ENCODE data around the gene ZFYVE26.

Gene ZFYVE26

DNA sequence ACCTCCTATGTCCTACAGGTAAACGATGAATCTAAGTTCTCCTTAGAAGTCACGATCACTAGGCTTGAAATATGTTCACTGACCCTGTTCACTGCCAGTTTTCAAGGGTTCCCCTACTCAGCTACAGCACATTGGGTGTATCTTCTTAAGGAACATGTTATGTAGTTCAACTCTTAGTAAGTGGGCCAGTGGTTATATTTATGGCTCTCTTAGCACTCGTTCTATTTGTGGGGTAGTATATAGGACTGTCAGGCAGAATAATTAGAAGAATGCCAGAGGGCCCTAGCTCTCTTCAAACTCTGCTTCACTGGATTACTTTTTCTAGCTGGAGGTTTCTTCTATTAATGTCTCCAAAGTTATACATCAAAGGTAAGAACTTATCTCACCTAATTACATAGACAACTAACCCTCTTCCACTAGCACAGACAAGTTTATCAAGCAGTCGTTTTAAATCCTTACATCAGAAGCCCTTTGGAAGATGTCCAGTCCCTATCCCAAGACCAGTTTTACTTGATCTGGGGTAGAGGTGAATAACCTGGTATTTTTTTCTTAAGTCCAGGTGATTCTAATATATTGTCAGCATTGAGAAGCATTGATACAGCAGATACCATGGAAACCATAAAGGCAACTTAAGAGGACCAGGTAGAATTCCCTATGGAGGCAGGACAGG is 39.6 kb downstream of the ZFYVE26 start:
- Histone ChIP-seq H3K4me3 (ENCODE audit: insufficient read depth, low read depth, low read length) (no peak overlapping the region), H3K27me3 (ENCODE audit: control insufficient read depth, insufficient read depth, low read length, poor library complexity, severe bottlenecking) (no peaks in the 10 kb centered on the region), H3K9me3 (ENCODE audit: control insufficient read depth, low read length) (no peaks in the 10 kb centered on the region), H3K4me1 (ENCODE audit: control insufficient read depth, insufficient read depth, low read length) (no peaks in the 10 kb centered on the region), H3K36me3 (ENCODE audit: control insufficient read depth, insufficient read depth, low read length) (peaks cover 48% of the 10 kb centered on the region), H3K27ac (ENCODE audit: insufficient read depth, low read depth, low read length, poor library complexity, severe bottlenecking) (no peak overlapping the region)
- WGBS, 2 experiments: 78 to 83% methylated on average over 4 of the region's 4 CpGs

DNA sequence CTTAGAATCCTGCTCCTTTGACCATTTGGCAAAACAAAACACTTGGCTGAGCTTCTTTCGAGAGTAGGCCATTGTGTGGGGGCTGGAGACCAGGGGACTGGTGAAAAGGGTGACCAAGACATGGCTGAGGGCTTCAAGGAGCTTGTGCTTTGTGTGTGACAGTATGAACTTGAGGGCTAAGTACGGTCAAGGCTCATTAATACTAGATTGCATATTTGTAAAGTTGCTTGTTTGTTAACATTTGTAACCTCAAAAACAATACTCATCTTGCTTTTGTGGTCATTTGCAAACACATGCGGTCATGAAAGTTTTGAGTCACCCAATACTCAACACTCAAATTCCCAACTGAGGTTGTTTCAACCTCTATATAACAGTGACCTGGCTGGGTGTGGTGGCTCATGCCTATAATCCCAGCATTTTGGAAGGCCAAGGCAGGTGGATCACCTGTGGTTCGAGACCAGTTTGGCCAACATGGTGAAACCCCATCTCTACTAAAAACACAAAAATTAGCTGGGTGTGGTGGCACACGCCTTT is 42.5 kb downstream of the ZFYVE26 start:
- 92 to 93% methylated on average over 5 of the region's 5 CpGs for WGBS, 2 experiments
- no peaks in the 10 kb centered on the region for H3K9me3 ChIP-seq (ENCODE audit: control insufficient read depth, low read length)
- no peaks in the 10 kb centered on the region for H3K4me1 ChIP-seq (ENCODE audit: control insufficient read depth, insufficient read depth, low read length)
- H3K36me3 ChIP-seq (ENCODE audit: control insufficient read depth, insufficient read depth, low read length): peaks cover 62% of the 10 kb centered on the region
- no peak overlapping the region for H3K4me3 ChIP-seq (ENCODE audit: insufficient read depth, low read depth, low read length)
- no peaks in the 10 kb centered on the region for H3K27me3 ChIP-seq (ENCODE audit: control insufficient read depth, insufficient read depth, low read length, poor library complexity, severe bottlenecking)
- H3K27ac ChIP-seq (ENCODE audit: insufficient read depth, low read depth, low read length, poor library complexity, severe bottlenecking): no peak overlapping the region

DNA sequence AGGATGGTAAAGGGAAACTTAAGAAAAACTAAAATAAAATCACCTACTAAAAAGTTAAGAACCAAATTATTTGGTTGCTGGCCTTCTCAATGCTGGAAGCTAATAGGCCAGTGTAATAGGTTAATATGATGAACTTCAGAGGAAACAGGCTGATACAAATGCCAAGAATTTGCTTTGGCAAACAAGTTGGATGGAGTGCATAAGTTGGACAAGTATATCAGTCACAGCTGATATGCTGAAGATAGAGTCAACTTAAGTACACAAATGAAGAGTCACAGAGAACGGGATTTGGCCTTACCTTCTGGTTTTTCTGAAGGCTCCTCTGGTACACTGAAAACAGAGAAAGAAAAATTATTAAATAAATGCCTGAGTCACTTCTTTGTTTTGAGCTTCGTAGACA is 48.2 kb downstream of the ZFYVE26 start:
- Histone ChIP-seq H3K27ac (ENCODE audit: insufficient read depth, low read depth, low read length, poor library complexity, severe bottlenecking) (no peak overlapping the region), H3K27me3 (ENCODE audit: control insufficient read depth, insufficient read depth, low read length, poor library complexity, severe bottlenecking) (no peaks in the 10 kb centered on the region), H3K9me3 (ENCODE audit: control insufficient read depth, low read length) (no peaks in the 10 kb centered on the region), H3K4me1 (ENCODE audit: control insufficient read depth, insufficient read depth, low read length) (no peaks in the 10 kb centered on the region), H3K36me3 (ENCODE audit: control insufficient read depth, insufficient read depth, low read length) (peaks cover 53% of the 10 kb centered on the region), H3K4me3 (ENCODE audit: insufficient read depth, low read depth, low read length) (no peak overlapping the region)
- WGBS, 2 experiments: 90% methylated on average over 2 of the region's 2 CpGs

DNA sequence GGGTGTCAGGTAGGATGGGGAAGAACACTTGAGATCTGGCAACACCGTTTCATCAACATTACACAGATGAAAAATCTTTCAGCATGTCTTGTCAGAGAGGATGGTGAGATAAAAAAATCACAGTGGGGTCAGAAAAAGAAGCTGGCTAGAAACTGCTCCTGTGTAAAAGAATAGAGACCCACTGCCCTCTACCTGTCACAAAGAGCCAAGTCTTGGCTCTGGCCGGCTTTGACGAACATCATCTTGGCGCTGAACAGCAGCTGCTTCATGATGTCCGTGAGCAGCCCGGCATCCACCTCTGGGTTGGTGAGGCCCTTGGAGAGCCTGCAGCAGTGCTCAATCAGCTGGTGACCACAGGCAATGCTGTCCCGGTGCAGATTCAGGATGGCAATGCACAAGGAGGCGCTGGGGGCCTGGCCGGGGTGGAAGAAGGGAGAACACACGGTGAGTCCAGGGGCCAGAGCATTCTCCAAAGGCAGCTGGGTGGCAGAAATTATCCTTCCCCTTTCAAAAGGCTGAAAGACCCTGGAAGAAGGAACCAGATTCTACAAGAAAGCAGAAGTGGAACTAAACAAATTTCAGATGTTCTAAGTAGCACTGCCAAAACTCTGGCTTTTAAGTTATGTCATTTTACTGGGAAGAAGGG is 50.2 kb downstream of the ZFYVE26 start:
- H3K4me1 ChIP-seq (ENCODE audit: control insufficient read depth, insufficient read depth, low read length): no peaks in the 10 kb centered on the region
- 91 to 94% methylated on average over 9 to 10 of the region's 10 CpGs for WGBS, 2 experiments
- no peak overlapping the region for H3K27ac ChIP-seq (ENCODE audit: insufficient read depth, low read depth, low read length, poor library complexity, severe bottlenecking)
- H3K36me3 ChIP-seq (ENCODE audit: control insufficient read depth, insufficient read depth, low read length): peaks cover 48% of the 10 kb centered on the region
- H3K9me3 ChIP-seq (ENCODE audit: control insufficient read depth, low read length): no peaks in the 10 kb centered on the region
- H3K27me3 ChIP-seq (ENCODE audit: control insufficient read depth, insufficient read depth, low read length, poor library complexity, severe bottlenecking): no peaks in the 10 kb centered on the region
- H3K4me3 ChIP-seq (ENCODE audit: insufficient read depth, low read depth, low read length): no peak overlapping the region

GRCh38 chr14:67765192-67765834 is 51.1 kb downstream of the ZFYVE26 start:
- no peak overlapping the region for H3K4me3 ChIP-seq (ENCODE audit: insufficient read depth, low read depth, low read length)
- no peaks in the 10 kb centered on the region for H3K4me1 ChIP-seq (ENCODE audit: control insufficient read depth, insufficient read depth, low read length)
- H3K27ac ChIP-seq (ENCODE audit: insufficient read depth, low read depth, low read length, poor library complexity, severe bottlenecking): no peak overlapping the region
- H3K36me3 ChIP-seq (ENCODE audit: control insufficient read depth, insufficient read depth, low read length): peaks cover 51% of the 10 kb centered on the region
- no peaks in the 10 kb centered on the region for H3K9me3 ChIP-seq (ENCODE audit: control insufficient read depth, low read length)
- WGBS, 2 experiments: 90 to 95% methylated on average over 5 of the region's 5 CpGs
- no peaks in the 10 kb centered on the region for H3K27me3 ChIP-seq (ENCODE audit: control insufficient read depth, insufficient read depth, low read length, poor library complexity, severe bottlenecking)

DNA sequence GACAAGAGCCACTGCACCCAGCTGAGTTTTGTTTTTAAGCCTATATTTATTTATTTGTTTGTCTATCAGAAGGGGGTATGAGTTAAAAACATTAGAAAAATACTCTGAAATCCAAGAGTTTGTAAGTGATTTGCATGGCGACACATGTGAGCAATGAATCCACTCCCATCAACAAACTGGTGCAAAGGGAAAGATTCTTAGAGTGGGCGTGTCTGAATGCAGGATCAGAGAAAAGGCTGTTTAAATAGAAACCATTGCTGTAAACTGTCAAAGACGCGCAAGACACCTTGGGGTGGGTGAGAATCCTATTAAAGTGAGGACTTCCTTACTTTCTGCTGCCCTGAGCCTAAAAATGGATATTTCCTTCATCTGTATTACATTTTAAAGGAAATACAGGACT is 51.9 kb downstream of the ZFYVE26 start:
- no peak overlapping the region for H3K4me3 ChIP-seq (ENCODE audit: insufficient read depth, low read depth, low read length)
- no peaks in the 10 kb centered on the region for H3K4me1 ChIP-seq (ENCODE audit: control insufficient read depth, insufficient read depth, low read length)
- no peaks in the 10 kb centered on the region for H3K27me3 ChIP-seq (ENCODE audit: control insufficient read depth, insufficient read depth, low read length, poor library complexity, severe bottlenecking)
- H3K9me3 ChIP-seq (ENCODE audit: control insufficient read depth, low read length): no peaks in the 10 kb centered on the region
- H3K36me3 ChIP-seq (ENCODE audit: control insufficient read depth, insufficient read depth, low read length): peaks cover 48% of the 10 kb centered on the region
- no peak overlapping the region for H3K27ac ChIP-seq (ENCODE audit: insufficient read depth, low read depth, low read length, poor library complexity, severe bottlenecking)
- 95 to 98% methylated on average over 4 of the region's 4 CpGs for WGBS, 2 experiments

DNA sequence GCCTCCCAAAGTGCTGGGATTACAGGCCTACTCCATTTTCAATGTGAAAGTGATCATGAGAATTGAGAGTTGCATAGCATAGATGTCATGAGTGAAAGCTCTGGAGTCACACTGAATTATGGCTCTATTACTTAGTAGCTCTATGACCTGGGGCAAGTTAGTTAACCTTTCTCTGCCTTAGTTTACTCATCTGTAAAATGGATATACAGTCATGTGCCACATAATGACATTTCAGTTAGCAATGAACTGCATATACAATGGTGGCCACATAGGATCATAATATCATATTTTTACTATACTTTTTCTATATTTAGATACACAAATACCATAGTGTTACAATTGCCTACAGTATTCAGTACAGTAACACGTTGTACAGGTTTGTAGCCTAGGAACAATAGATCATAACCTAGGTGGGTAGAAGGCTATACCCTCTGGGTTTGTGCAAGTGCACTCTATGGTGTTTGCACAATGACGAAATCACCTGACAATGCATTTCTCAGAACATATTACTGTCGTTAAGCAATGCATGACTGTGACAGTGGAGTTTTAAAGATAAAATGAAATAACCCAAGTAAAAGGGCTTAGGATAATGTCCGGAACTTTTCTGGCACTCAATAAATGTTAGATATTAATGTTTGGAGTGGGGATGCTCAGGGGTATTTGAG is 53.1 kb downstream of the ZFYVE26 start:
- Histone ChIP-seq H3K27me3 (ENCODE audit: control insufficient read depth, insufficient read depth, low read length, poor library complexity, severe bottlenecking) (no peaks in the 10 kb centered on the region), H3K27ac (ENCODE audit: insufficient read depth, low read depth, low read length, poor library complexity, severe bottlenecking) (no peak overlapping the region), H3K9me3 (ENCODE audit: control insufficient read depth, low read length) (no peaks in the 10 kb centered on the region), H3K36me3 (ENCODE audit: control insufficient read depth, insufficient read depth, low read length) (peaks cover 42% of the 10 kb centered on the region), H3K4me1 (ENCODE audit: control insufficient read depth, insufficient read depth, low read length) (no peaks in the 10 kb centered on the region), H3K4me3 (ENCODE audit: insufficient read depth, low read depth, low read length) (no peak overlapping the region)
- 94 to 95% methylated on average over 4 of the region's 4 CpGs for WGBS, 2 experiments

DNA sequence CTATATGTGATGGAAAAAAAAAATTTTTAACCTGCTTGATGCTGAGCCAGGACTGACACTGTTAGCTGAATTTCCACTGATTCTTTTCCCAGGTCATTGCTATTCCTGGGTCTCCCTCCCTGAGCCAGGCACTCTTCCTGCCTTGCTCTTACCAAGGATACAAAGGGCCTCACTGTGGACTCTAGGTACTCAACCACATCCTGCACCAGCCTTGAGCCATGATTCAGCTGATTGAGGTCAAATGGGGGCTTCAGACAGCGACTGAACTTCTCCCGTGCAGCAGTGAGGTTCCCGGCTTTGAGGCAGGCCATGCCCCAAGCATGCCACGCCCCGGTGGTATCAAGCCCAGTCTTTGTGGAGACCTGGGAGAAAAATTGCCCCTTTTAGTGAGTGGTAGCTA is 54.3 kb downstream of the ZFYVE26 start:
- Histone ChIP-seq H3K27ac (ENCODE audit: insufficient read depth, low read depth, low read length, poor library complexity, severe bottlenecking) (no peak overlapping the region), H3K27me3 (ENCODE audit: control insufficient read depth, insufficient read depth, low read length, poor library complexity, severe bottlenecking) (no peaks in the 10 kb centered on the region), H3K4me1 (ENCODE audit: control insufficient read depth, insufficient read depth, low read length) (no peaks in the 10 kb centered on the region), H3K9me3 (ENCODE audit: control insufficient read depth, low read length) (no peaks in the 10 kb centered on the region), H3K4me3 (ENCODE audit: insufficient read depth, low read depth, low read length) (no peak overlapping the region), H3K36me3 (ENCODE audit: control insufficient read depth, insufficient read depth, low read length) (peaks cover 42% of the 10 kb centered on the region)
- 93 to 96% methylated on average over 5 of the region's 5 CpGs for WGBS, 2 experiments

GRCh38 chr14:67759916-67760315 is 56.5 kb downstream of the ZFYVE26 start:
- no peak overlapping the region for H3K4me3 ChIP-seq (ENCODE audit: insufficient read depth, low read depth, low read length)
- no peaks in the 10 kb centered on the region for H3K4me1 ChIP-seq (ENCODE audit: control insufficient read depth, insufficient read depth, low read length)
- no peak overlapping the region for H3K27ac ChIP-seq (ENCODE audit: insufficient read depth, low read depth, low read length, poor library complexity, severe bottlenecking)
- H3K9me3 ChIP-seq (ENCODE audit: control insufficient read depth, low read length): no peaks in the 10 kb centered on the region
- 93 to 98% methylated on average over 2 of the region's 2 CpGs for WGBS, 2 experiments
- H3K36me3 ChIP-seq (ENCODE audit: control insufficient read depth, insufficient read depth, low read length): peaks cover 24% of the 10 kb centered on the region
- no peaks in the 10 kb centered on the region for H3K27me3 ChIP-seq (ENCODE audit: control insufficient read depth, insufficient read depth, low read length, poor library complexity, severe bottlenecking)

DNA sequence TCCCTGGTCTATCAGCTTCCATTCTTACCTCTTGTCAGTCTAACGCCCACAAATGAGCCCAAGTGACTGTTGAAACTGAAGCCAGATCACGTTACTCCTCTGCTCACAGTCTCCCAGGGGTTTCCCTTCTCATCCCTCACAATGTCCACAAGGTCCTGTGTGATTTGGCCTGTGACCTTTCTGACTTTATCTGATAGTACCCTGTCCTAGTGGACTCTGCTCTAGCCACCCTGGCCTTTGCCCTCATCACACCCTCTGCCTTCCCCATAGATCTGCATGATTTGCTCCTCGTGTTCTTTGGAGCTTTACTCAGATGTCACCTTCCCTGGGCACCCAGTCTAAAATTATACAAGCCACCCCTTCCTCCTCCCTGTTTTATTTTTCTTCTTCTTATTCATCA is 59.2 kb downstream of the ZFYVE26 start:
- no peaks in the 10 kb centered on the region for H3K27me3 ChIP-seq (ENCODE audit: control insufficient read depth, insufficient read depth, low read length, poor library complexity, severe bottlenecking)
- 91% methylated on average over 3 of the region's 3 CpGs for WGBS, 2 experiments
- no peak overlapping the region for H3K27ac ChIP-seq (ENCODE audit: insufficient read depth, low read depth, low read length, poor library complexity, severe bottlenecking)
- H3K4me3 ChIP-seq (ENCODE audit: insufficient read depth, low read depth, low read length): no peak overlapping the region
- no peaks in the 10 kb centered on the region for H3K4me1 ChIP-seq (ENCODE audit: control insufficient read depth, insufficient read depth, low read length)
- peaks cover 27% of the 10 kb centered on the region for H3K36me3 ChIP-seq (ENCODE audit: control insufficient read depth, insufficient read depth, low read length)
- H3K9me3 ChIP-seq (ENCODE audit: control insufficient read depth, low read length): no peaks in the 10 kb centered on the region

Measured in ectodermal cell (in vitro differentiated cells).